ENCODE measurements around the gene KAZN.

DNA sequence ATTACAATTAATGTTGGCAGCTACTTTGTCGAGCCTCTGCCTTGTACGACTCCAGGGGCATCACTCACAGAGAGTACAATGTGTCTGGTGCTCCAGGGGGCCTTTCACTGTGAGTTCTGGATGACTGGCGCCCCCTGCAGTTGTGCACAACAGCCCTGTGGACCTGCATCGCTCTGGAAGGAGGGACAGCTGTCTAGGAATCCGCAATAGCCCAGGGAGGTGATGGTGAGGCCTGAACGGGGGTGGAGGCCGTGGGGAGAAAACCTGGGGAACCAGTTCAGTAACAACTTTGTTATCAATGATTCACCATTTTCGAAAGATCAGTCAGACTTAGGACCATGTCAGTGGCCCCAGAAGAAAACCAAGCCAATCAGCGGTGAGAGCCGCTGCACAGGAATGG is 189.1 kb downstream of the KAZN start:
- TF ChIP-seq, protein P1, sequence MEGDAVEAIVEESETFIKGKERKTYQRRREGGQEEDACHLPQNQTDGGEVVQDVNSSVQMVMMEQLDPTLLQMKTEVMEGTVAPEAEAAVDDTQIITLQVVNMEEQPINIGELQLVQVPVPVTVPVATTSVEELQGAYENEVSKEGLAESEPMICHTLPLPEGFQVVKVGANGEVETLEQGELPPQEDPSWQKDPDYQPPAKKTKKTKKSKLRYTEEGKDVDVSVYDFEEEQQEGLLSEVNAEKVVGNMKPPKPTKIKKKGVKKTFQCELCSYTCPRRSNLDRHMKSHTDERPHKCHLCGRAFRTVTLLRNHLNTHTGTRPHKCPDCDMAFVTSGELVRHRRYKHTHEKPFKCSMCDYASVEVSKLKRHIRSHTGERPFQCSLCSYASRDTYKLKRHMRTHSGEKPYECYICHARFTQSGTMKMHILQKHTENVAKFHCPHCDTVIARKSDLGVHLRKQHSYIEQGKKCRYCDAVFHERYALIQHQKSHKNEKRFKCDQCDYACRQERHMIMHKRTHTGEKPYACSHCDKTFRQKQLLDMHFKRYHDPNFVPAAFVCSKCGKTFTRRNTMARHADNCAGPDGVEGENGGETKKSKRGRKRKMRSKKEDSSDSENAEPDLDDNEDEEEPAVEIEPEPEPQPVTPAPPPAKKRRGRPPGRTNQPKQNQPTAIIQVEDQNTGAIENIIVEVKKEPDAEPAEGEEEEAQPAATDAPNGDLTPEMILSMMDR (conservative IDR thresholded peaks at IDR 0.05), result no peak
- no peak for TF ChIP-seq EZH2 (IDR thresholded peaks at IDR 0.05; ENCODE audit: low read depth)
